CD4-positive, alpha-beta memory T cell (primary cell): Measurements from ENCODE around the gene TPSB2. TPM values are rescaled to one million over a fixed set of nuclear protein-coding genes. Genes with fewer than 3 reads are reported as not detected.
"Not testable (repeated sequence)": the region's sequence is repeated elsewhere in the genome, so short reads cannot be mapped to it uniquely, and the experiment has no call there.

Experiments used
- CTCF ChIA-PET: fragments of 350-600 bp; sonication (Branson Sonifier 250); formaldehyde crosslinking; loops from one replicate; lab custom pipeline; 2021; ENCODE audit warnings: inconsistent platforms; ENCODE audit not compliant: partially characterized antibody; lab: Charles Lee
- POLR2A ChIA-PET: fragments of 350-600 bp; sonication (Branson Sonifier 250); formaldehyde crosslinking; loops from one replicate; lab custom pipeline; 2021; ENCODE audit not compliant: partially characterized antibody; lab: Charles Lee
- DNase-seq, 5 donors: peaks; one replicate each; pipeline versions ENCODE4 v3.0.0 to v3.0.0-alpha.2; 2020 to 2022; ENCODE audit warnings: mixed read lengths in 1 of 5
- H3K27ac ChIP-seq: one replicate; pipeline ENCODE4 v1.7.0; 2013; ENCODE audit warnings: low read depth, low read length
- H3K27me3 ChIP-seq: 2 replicates; pipeline ENCODE4 v1.7.0; 2013; ENCODE audit warnings: mild to moderate bottlenecking, low read length, moderate library complexity; ENCODE audit not compliant: insufficient read depth
- H3K36me3 ChIP-seq: 2 replicates; pipeline ENCODE4 v1.7.0; 2013; ENCODE audit warnings: mild to moderate bottlenecking, low read length, moderate library complexity; ENCODE audit not compliant: insufficient read depth
- H3K4me1 ChIP-seq: 2 replicates; pipeline ENCODE4 v1.7.0; 2013; ENCODE audit warnings: mild to moderate bottlenecking, low read length, moderate library complexity; ENCODE audit not compliant: insufficient read depth
- H3K4me3 ChIP-seq, 2 donors: one replicate each; pipeline ENCODE4 v1.7.0; 2013; ENCODE audit warnings: low read length in 2 of 2, mild to moderate bottlenecking in 1 of 2
- H3K9me3 ChIP-seq, 2 donors: one replicate each; pipeline ENCODE4 v1.7.0; 2013; ENCODE audit warnings: low read length in 2 of 2, control low read depth in 1 of 2; ENCODE audit not compliant: control insufficient read depth in 1 of 2
- H3K27ac Mint-ChIP-seq, 7 donors: one replicate each; pipeline ENCODE4 v1.8.0; 2020 to 2021; ENCODE audit warnings: mixed read lengths in 7 of 7, mild to moderate bottlenecking in 6 of 7, inconsistent platforms in 3 of 7, moderate library complexity in 3 of 7
- H3K27me3 Mint-ChIP-seq, 2 donors: one replicate each; pipeline ENCODE4 v1.8.0; 2020 to 2021; ENCODE audit warnings: mixed read lengths in 2 of 2
- H3K36me3 Mint-ChIP-seq, 2 donors: one replicate each; pipeline ENCODE4 v1.8.0; 2020 to 2021; ENCODE audit warnings: mixed read lengths in 2 of 2, inconsistent platforms in 1 of 2, mild to moderate bottlenecking in 1 of 2
- H3K4me1 Mint-ChIP-seq, 4 donors: one replicate each; pipeline ENCODE4 v1.8.0; 2020 to 2021; ENCODE audit warnings: mixed read lengths in 4 of 4, mild to moderate bottlenecking in 1 of 4
- H3K4me3 Mint-ChIP-seq, 8 donors: one replicate each; pipeline ENCODE4 v1.8.0; 2020 to 2021; ENCODE audit warnings: mixed read lengths in 8 of 8, mild to moderate bottlenecking in 7 of 8, moderate library complexity in 6 of 8, inconsistent platforms in 3 of 8
- H3K9me3 Mint-ChIP-seq, 8 donors: one replicate each; pipeline ENCODE4 v1.8.0; 2020 to 2021; ENCODE audit warnings: mixed read lengths in 8 of 8, mild to moderate bottlenecking in 5 of 8, inconsistent platforms in 3 of 8, moderate library complexity in 1 of 8
- intact Hi-C: fragments of 100-400 bp; cut with micrococcal nuclease; formaldehyde crosslinking; loops from one replicate; pipeline ENCODE4 v1.15.1; 2023
- polyA plus RNA-seq, 2 donors: library from polyadenylated mRNA; unstranded; fragments of 300-500 nt; fragmentation: Illumina TruSeq; gene quantifications; one replicate each; pipeline ENCODE4 v1.2.3, GENCODE V29; 2021
- total RNA-seq, 2 experiments: library from RNA; stranded (reverse); gene quantifications; one replicate each; pipeline ENCODE4 v1.2.3, GENCODE V29; 2021

Gene TPSB2
- total and polyA plus RNA-seq, 4 experiments from 2014 or later: not detected

- peaks cover 0 to 5% (median 3%) of the 10 kb centered on the region in 4 donors for H3K4me1 Mint-ChIP-seq
- no peaks in the 10 kb centered on the region for H3K27me3 ChIP-seq
- no peak overlapping the region for H3K4me3 ChIP-seq
- intact Hi-C loops: no loop called here
- no peaks in the 10 kb centered on the region for H3K9me3 ChIP-seq
- no peak overlapping the region for H3K27ac Mint-ChIP-seq
- ChIA-PET CTCF (no interaction called here), POLR2A (no interaction called here)
- H3K4me1 ChIP-seq: no peaks in the 10 kb centered on the region
- H3K9me3 Mint-ChIP-seq: no peaks in the 10 kb centered on the region
- no peaks in the 10 kb centered on the region for H3K36me3 ChIP-seq
- DNase-seq: no peak
- H3K27ac ChIP-seq: no peak overlapping the region
- no peak overlapping the region for H3K4me3 Mint-ChIP-seq
- peaks cover 16 to 22% of the 10 kb centered on the region in 2 donors for H3K27me3 Mint-ChIP-seq
- no peaks in the 10 kb centered on the region for H3K36me3 Mint-ChIP-seq
Observed at GRCh38 chr16:1274767-1275166, 44.8 kb upstream of the TPSB2 start.

GRCh38 chr16:1273816-1274215 is 43.8 kb upstream of the TPSB2 start:
- Histone ChIP-seq H3K4me3 (no peak overlapping the region), H3K36me3 (no peaks in the 10 kb centered on the region), H3K27ac (no peak overlapping the region), H3K9me3 (no peaks in the 10 kb centered on the region), H3K27me3 (no peaks in the 10 kb centered on the region), H3K4me1 (no peaks in the 10 kb centered on the region)
- Mint-ChIP-seq H3K4me1 (peaks cover 0 to 5% (median 3%) of the 10 kb centered on the region in 4 donors), H3K4me3 (no peak overlapping the region), H3K27ac (no peak overlapping the region), H3K9me3 (no peaks in the 10 kb centered on the region), H3K36me3 (no peaks in the 10 kb centered on the region), H3K27me3 (peaks cover 16 to 22% of the 10 kb centered on the region in 2 donors)
- POLR2A ChIA-PET: no interaction called here
- DNase-seq: no peak
- CTCF ChIA-PET: no interaction called here
- intact Hi-C loops: no loop called here

- POLR2A ChIA-PET: no interaction called here
- Mint-ChIP-seq H3K4me1 (peaks cover 0 to 5% (median 3%) of the 10 kb centered on the region in 4 donors), H3K36me3 (no peaks in the 10 kb centered on the region), H3K27ac (peak overlapping the region in 2 of 7 donors; percentile 28 to 69), H3K9me3 (no peaks in the 10 kb centered on the region), H3K27me3 (peaks cover 14 to 20% of the 10 kb centered on the region in 2 donors), H3K4me3 (peak overlapping the region in 2 of 8 donors; percentile 22 to 49)
- Histone ChIP-seq H3K4me3 (no peak overlapping the region), H3K9me3 (no peaks in the 10 kb centered on the region), H3K36me3 (no peaks in the 10 kb centered on the region), H3K27ac (no peak overlapping the region), H3K4me1 (no peaks in the 10 kb centered on the region), H3K27me3 (no peaks in the 10 kb centered on the region)
- DNase-seq: no peak
- intact Hi-C loops: no loop called here
- CTCF ChIA-PET: no interaction called here
Observed at GRCh38 chr16:1272453-1273198, 42.6 kb upstream of the TPSB2 start.

GRCh38 chr16:1271724-1272413 is 41.9 kb upstream of the TPSB2 start:
- intact Hi-C loops, H3K4me1 Mint-ChIP-seq, CTCF ChIA-PET, DNase-seq, H3K36me3 Mint-ChIP-seq, H3K36me3 ChIP-seq, H3K4me3 ChIP-seq, H3K27ac ChIP-seq, H3K27me3 ChIP-seq, POLR2A ChIA-PET, H3K9me3 ChIP-seq, H3K9me3 Mint-ChIP-seq, H3K4me1 ChIP-seq: not testable (repeated sequence)
- peak overlapping the region in 1 of 7 donors; percentile 66 for H3K27ac Mint-ChIP-seq
- peaks cover 11 to 18% of the 10 kb centered on the region in 2 donors for H3K27me3 Mint-ChIP-seq
- H3K4me3 Mint-ChIP-seq: peak overlapping the region in 1 of 8 donors; percentile 49

GRCh38 chr16:1271380-1271723 is 41.4 kb upstream of the TPSB2 start:
- no peaks in the 10 kb centered on the region for H3K36me3 ChIP-seq
- H3K4me1 ChIP-seq: no peaks in the 10 kb centered on the region
- Mint-ChIP-seq H3K27me3 (peaks cover 11 to 18% of the 10 kb centered on the region in 2 donors), H3K9me3 (no peaks in the 10 kb centered on the region), H3K4me3 (no peak overlapping the region), H3K4me1 (peaks cover 0 to 5% (median 3%) of the 10 kb centered on the region in 4 donors), H3K27ac (peak overlapping the region in 1 of 7 donors; percentile 66), H3K36me3 (no peaks in the 10 kb centered on the region)
- DNase-seq: no peak
- H3K27me3 ChIP-seq: no peaks in the 10 kb centered on the region
- H3K4me3 ChIP-seq: no peak overlapping the region
- ChIA-PET POLR2A (no interaction called here), CTCF (no interaction called here)
- H3K27ac ChIP-seq: no peak overlapping the region
- intact Hi-C loops: no loop called here
- H3K9me3 ChIP-seq: no peaks in the 10 kb centered on the region

- H3K27ac Mint-ChIP-seq, intact Hi-C loops, DNase-seq, H3K9me3 ChIP-seq, H3K4me1 ChIP-seq, H3K36me3 ChIP-seq, H3K4me3 Mint-ChIP-seq, CTCF ChIA-PET, H3K4me3 ChIP-seq, H3K9me3 Mint-ChIP-seq, POLR2A ChIA-PET, H3K4me1 Mint-ChIP-seq, H3K27me3 ChIP-seq, H3K27ac ChIP-seq, H3K36me3 Mint-ChIP-seq: not testable (repeated sequence)
- peaks cover 6 to 13% of the 10 kb centered on the region in 2 donors for H3K27me3 Mint-ChIP-seq
Observed at GRCh38 chr16:1269418-1269817, 39.4 kb upstream of the TPSB2 start.

GRCh38 chr16:1265826-1266225 is 35.8 kb upstream of the TPSB2 start:
- DNase-seq: no peak
- H3K27ac Mint-ChIP-seq: no peak overlapping the region
- no peaks in the 10 kb centered on the region for H3K36me3 Mint-ChIP-seq
- intact Hi-C loops: no loop called here
- ChIA-PET CTCF (no interaction called here), POLR2A (no interaction called here)
- H3K4me3 ChIP-seq: no peak overlapping the region
- H3K4me1 Mint-ChIP-seq: peaks cover 0 to 5% (median 1%) of the 10 kb centered on the region in 4 donors
- no peak overlapping the region for H3K27ac ChIP-seq
- peaks cover 9 to 10% of the 10 kb centered on the region in 2 donors for H3K27me3 Mint-ChIP-seq
- H3K4me1 ChIP-seq: no peaks in the 10 kb centered on the region
- no peaks in the 10 kb centered on the region for H3K9me3 Mint-ChIP-seq
- H3K4me3 Mint-ChIP-seq: no peak overlapping the region
- no peaks in the 10 kb centered on the region for H3K27me3 ChIP-seq
- H3K36me3 ChIP-seq: no peaks in the 10 kb centered on the region
- H3K9me3 ChIP-seq: no peaks in the 10 kb centered on the region
